Kidney glomerular epithelial cell (primary cell): ENCODE data around the gene OR7A5.
"Not testable (repeated sequence)": the region's sequence is repeated elsewhere in the genome, so short reads cannot be mapped to it uniquely, and the experiment has no call there.

ENCODE experiments used
- DNase-seq: peaks from one replicate; lab custom pipeline; 2025; lab: John Stamatoyannopoulos, UW

The OR7A5 gene

DNA sequence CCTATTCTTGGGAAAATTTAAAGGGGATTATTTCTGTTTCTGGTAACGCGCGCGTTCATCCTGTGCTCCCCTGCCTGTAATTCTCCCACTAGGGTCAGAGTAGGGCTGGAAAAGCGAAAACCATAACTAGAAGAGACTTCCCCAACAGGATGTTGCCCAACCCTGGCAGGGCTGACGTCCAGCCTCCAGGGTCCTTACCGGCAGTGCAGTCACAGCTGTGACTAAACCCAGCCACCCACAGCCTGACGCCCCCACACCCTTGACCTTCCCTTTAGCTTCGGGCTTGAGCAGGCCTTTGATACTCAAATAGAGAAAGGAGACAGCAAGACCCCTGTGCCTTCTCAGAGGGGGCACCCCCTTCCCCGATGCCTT lies 50.3 kb downstream of the OR7A5 start:
- DNase-seq, result not testable (repeated sequence)

DNA sequence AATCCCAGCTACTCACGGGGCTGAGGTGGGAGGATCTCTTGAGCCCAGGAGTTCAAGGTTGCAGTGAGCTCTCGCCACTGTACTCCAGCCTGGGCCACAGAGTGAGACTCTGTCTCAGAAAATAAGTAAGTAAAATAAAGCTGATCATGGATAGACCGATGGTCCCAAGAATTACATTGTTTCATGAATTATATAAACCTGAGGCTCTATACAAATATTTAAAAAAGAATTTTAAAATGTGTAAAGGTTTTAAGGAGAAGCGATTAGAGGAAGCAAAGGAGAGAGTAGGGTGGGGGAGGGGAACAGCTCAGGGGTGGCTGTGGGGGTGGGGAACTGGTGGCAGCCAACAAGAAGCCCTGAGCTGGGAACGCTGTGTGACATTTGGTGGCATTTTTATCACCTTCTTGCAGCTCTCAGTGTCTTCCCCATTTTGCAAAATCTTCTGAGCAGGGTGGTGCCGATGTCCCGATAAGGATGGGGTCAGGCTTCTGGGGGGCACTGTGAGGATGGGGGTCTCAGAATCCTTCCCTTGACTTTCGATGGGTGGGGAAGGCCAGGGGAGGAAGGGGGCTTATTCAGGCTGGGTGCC lies 51.5 kb downstream of the OR7A5 start:
- not testable (repeated sequence) for DNase-seq

DNA sequence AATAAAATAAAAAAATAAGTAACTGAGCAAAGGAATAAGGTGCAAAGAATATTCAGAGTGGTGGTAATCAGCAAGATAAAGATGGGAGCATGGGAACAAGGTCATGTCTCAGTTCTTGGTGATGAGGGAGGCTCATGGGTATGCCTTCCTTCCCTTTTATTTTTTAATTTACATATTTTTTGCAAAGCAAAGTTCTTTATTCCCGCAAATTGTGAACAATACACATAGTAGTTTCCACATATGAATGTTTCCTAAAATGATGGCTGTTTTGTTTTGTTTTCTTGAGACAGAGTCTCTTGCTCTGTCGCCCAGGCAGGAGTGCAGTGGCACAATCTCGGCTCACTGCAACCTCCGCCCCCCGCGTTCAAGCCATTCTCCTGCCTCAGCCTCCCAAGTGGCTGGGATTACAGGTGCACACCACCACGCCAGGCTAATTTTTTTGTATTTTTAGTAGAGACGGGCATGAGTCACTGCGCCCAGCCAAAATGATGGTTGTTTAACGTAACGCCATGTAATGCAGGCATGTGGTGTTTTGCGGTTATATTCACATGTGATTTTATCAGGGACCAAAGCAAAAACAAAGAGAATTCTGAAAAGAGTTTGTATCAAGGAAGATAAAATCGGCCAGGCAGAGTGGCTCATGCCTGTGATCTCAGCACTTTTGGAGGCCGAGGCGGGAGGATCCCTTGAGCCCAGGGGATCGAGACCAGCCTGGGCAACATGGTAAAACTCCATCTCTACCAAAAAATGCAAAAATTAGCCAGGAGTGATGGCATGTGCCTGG lies 52.2 kb downstream of the OR7A5 start:
- no peak for DNase-seq

DNA sequence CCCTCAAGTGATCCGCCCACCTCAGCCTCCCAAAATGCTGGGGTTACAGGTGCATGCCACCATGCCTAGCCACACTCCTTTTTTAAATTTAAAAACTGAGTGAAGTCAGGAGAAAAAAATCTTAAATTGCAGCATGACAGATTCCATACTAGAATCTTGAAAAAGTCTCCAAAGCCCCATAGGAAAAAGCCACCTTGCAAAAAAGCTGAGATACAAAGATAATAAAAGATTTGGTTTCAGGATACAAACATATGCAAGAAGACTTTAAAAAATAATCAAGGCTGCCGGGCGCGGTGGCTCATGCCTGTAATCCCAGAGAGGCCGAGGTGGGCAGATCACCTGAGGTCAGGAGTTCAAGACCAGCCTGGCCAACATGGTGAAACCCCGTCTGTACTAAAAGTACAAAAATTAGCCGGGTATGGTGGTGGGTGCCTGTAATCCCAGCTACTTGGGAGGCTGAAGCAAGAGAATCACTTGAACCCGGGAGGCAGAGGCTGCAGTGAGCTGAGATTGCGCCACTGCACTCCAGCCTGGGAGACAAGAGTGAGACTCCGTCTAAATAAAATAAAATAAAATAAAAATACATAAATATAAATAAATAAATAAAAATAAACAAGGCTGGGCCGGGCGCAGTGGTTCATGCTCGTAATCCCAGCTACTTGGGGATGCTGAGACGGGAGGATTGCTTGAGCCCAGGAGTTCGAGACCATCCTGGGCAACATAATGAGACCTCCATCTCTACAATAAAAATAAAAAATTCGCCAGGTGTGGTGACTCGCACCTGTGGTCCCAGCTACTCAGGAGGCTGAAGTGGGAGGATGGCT lies 53.1 kb downstream of the OR7A5 start:
- not testable (repeated sequence) for DNase-seq

DNA sequence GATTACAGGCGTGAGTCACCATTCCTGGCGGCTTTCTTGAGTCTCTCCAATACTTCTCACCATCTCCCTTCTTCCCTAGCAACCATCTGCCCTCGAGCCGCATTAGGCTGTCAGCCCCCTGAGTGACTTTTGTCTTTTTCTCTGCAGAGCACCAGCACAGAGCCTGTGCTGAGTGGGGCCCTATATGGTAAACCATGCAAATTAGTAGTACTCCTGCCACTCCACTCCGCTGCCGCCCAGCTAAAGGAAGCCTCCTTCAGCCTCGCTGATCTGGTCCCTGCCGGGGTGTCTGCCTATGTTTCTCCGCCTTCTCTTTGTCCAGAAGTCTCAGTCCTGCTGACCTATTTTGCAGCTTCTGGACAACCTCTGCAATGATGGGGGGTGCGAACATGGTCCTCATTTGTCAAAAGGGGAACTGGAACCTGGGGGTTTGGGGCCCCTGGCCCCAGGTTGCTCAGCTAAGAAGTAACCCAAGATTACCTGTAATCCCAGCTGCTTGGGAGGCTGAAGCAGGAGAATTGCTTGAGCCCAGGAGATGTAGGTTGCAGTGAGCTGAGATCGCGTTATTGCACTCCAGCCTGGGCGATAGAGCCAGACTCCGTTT lies 54.3 kb downstream of the OR7A5 start:
- DNase-seq, result not testable (repeated sequence)

DNA sequence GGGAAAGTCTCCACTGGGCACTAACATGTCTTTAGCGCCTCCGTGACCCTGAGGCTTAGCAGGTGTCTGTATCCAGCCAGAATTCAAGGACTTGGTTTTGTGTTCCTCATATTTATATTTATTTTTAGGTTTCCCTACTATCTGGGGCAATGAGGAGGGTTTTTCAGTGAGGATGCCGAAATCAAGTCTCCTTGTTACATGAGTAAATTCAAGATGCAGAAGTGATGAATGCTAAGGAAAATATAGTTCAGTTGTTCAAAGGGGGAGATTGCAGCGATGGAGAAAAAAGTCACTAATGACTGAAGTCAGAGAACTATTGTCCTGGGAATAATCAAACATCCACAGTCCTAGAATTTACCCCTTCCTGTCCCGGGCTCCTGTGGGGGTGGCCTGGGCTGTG lies 55.8 kb downstream of the OR7A5 start:
- DNase-seq, result no peak

DNA sequence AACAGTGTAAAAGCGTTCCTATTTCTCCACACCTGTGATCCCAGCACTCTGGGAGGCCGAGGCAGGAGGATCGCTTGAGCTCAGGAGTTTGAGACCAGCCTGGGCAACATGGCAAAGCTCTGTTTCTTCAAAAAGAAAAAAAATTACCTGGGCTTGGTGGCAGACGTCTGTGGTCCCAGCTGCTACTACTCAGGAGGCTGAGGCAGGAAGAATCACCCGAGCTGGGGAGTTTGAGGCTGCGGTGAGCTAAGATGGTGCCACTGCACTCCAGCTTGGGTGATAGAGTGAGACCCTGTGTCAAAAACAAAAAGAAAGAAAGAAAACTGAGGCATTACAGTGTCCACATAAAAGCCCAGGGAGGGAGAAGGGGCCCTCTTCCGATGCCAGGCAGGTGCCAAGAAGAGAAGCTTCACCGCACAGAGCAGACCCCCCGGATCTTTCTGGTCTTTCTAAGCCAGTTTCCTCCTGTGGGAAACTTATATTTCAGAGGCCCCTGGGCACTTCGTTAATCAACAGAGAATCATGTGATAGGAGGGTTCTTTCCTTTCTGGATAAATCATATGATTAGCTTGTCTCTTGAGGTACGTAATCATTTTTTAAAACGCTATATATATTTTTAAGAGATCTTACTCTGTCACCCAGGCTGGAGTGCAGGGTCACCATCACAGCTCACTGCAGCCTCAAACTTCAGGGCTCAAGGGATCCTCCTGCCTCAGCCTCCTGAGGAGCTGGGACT lies 56.7 kb downstream of the OR7A5 start, which contains the start of gene ADGRE2:
TSS of gene ADGRE2 (minus strand) at position 451 of the 736 bp plus-strand sequence. CDS start 1,804 bp downstream, outside the sequence.
- not testable (repeated sequence) for DNase-seq

DNA sequence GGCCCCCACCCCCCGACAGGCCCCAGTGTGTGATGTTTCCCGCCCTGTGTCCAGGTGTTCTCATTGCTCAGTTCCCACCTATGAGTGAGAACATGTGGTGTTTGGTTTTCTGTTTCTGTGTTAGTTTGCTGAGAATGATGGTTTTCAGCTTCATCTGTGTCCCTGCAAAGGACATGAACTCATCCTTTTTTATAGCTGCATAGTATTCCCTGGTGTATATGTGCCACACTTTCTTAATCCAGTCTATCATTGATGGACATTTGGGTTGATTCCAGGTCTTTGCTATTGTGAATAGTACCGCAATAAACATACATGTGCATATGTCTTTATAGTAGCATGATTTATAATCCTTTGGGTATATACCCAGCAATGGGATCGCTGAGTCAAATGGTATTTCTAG lies 57.3 kb downstream of the OR7A5 start:
- DNase-seq, result not testable (repeated sequence)
